Measurements from ENCODE around the gene HEXD. TPM values are rescaled to one million over a fixed set of nuclear protein-coding genes. Genes with fewer than 3 reads are reported as not detected.
"Not testable (repeated sequence)": the region's sequence is repeated elsewhere in the genome, so short reads cannot be mapped to it uniquely, and the experiment has no call there.

Gene HEXD
- polyA plus RNA-seq, 6 donors from 2014 or later = 10.8 to 30.5 (median 18.2) TPM

GRCh38 chr17:82407255-82407654, 10.9 kb upstream of the HEXD start:
- peak overlapping the region in 1 of 8 donors; percentile 41 for H3K4me3 Mint-ChIP-seq
- H3K4me1 Mint-ChIP-seq = peaks cover 4 to 16% (median 14%) of the 10 kb centered on the region in 3 donors
- H3K27ac Mint-ChIP-seq = no peak overlapping the region
- ATAC-seq (ENCODE audit: low read depth in 2 of 2) (no peak), DNase-seq (no peak)
- no peaks in the 10 kb centered on the region for H3K27me3 Mint-ChIP-seq
- H3K36me3 Mint-ChIP-seq = peaks cover 0 to 7% of the 10 kb centered on the region in 2 donors
- H3K9me3 Mint-ChIP-seq = no peaks in the 10 kb centered on the region

- no peak overlapping the region for H3K4me3 Mint-ChIP-seq
- H3K9me3 Mint-ChIP-seq = no peaks in the 10 kb centered on the region
- no peaks in the 10 kb centered on the region for H3K27me3 Mint-ChIP-seq
- peak overlapping the region in 2 of 6 donors; percentile 52 to 56 for H3K27ac Mint-ChIP-seq
- no peak for DNase-seq
- peaks cover 0 to 7% of the 10 kb centered on the region in 2 donors for H3K36me3 Mint-ChIP-seq
- peaks cover 8 to 22% (median 14%) of the 10 kb centered on the region in 3 donors for H3K4me1 Mint-ChIP-seq
- ATAC-seq (ENCODE audit: low read depth in 2 of 2) = no peak
Measured at GRCh38 chr17:82408288-82408937, 9.7 kb upstream of the HEXD start.

- H3K4me3 Mint-ChIP-seq = peak overlapping the region in 1 of 8 donors; percentile 29
- no peak for ATAC-seq (ENCODE audit: low read depth in 2 of 2)
- H3K9me3 Mint-ChIP-seq = no peaks in the 10 kb centered on the region
Measured at GRCh38 chr17:82408938-82409318, 9.2 kb upstream of the HEXD start.

GRCh38 chr17:82410014-82410716, 8.0 kb upstream of the HEXD start:
- no peaks in the 10 kb centered on the region for H3K9me3 Mint-ChIP-seq
- no peak overlapping the region for H3K4me3 Mint-ChIP-seq
- H3K36me3 Mint-ChIP-seq = peaks cover 0 to 5% of the 10 kb centered on the region in 2 donors
- H3K27me3 Mint-ChIP-seq = no peaks in the 10 kb centered on the region
- ATAC-seq (ENCODE audit: low read depth in 2 of 2) = no peak
- no peak for DNase-seq
- H3K4me1 Mint-ChIP-seq = peaks cover 15 to 34% (median 24%) of the 10 kb centered on the region in 3 donors
- no peak overlapping the region for H3K27ac Mint-ChIP-seq

More at GRCh38 chr17:82408938-82409318, 9.2 kb upstream of the HEXD start:
- H3K4me1 Mint-ChIP-seq = peaks cover 8 to 22% (median 14%) of the 10 kb centered on the region in 3 donors
- H3K27ac Mint-ChIP-seq = no peak overlapping the region
- H3K27me3 Mint-ChIP-seq = no peaks in the 10 kb centered on the region
- DNase-seq = no peak
- H3K36me3 Mint-ChIP-seq = peaks cover 0 to 2% of the 10 kb centered on the region in 2 donors

- H3K9me3 Mint-ChIP-seq = no peaks in the 10 kb centered on the region
- H3K4me3 Mint-ChIP-seq = no peak overlapping the region
- DNase-seq (no peak), ATAC-seq (ENCODE audit: low read depth in 2 of 2) (no peak)
- no peaks in the 10 kb centered on the region for H3K27me3 Mint-ChIP-seq
- H3K27ac Mint-ChIP-seq = no peak overlapping the region
- peaks cover 17 to 40% (median 28%) of the 10 kb centered on the region in 3 donors for H3K4me1 Mint-ChIP-seq
- peaks cover 0 to 5% of the 10 kb centered on the region in 2 donors for H3K36me3 Mint-ChIP-seq
Measured at GRCh38 chr17:82411396-82412053, 6.6 kb upstream of the HEXD start.

- H3K4me1 Mint-ChIP-seq = peaks cover 17 to 40% (median 28%) of the 10 kb centered on the region in 3 donors
- not testable (repeated sequence) for H3K9me3 Mint-ChIP-seq; ATAC-seq (ENCODE audit: low read depth in 2 of 2); H3K4me3 Mint-ChIP-seq; H3K27ac Mint-ChIP-seq; H3K27me3 Mint-ChIP-seq; H3K36me3 Mint-ChIP-seq; DNase-seq
Measured at GRCh38 chr17:82412081-82412480, 6.1 kb upstream of the HEXD start.

GRCh38 chr17:82412535-82413520, 5.3 kb upstream of the HEXD start:
- peaks cover 17 to 34% (median 20%) of the 10 kb centered on the region in 3 donors for H3K4me1 Mint-ChIP-seq
- peak overlapping the region in 2 of 6 donors; percentile 64 to 88 for H3K27ac Mint-ChIP-seq
- H3K9me3 Mint-ChIP-seq = no peaks in the 10 kb centered on the region
- ATAC-seq (ENCODE audit: low read depth in 2 of 2) (no peak), DNase-seq (no peak)
- peaks cover 0 to 5% of the 10 kb centered on the region in 2 donors for H3K36me3 Mint-ChIP-seq
- H3K27me3 Mint-ChIP-seq = no peaks in the 10 kb centered on the region
- H3K4me3 Mint-ChIP-seq = peak overlapping the region in 2 of 8 donors; percentile 33 to 70

GRCh38 chr17:82414548-82415281, 3.4 kb upstream of the HEXD start:
- Mint-ChIP-seq H3K27me3 (no peaks in the 10 kb centered on the region), H3K4me3 (peak overlapping the region in 4 of 8 donors; percentile 2 to 19 (median 14)), H3K27ac (peak overlapping the region in 1 of 6 donors; percentile 60), H3K36me3 (peaks cover 0 to 5% of the 10 kb centered on the region in 2 donors), H3K9me3 (no peaks in the 10 kb centered on the region), H3K4me1 (peaks cover 17 to 27% (median 23%) of the 10 kb centered on the region in 3 donors)
- ATAC-seq (ENCODE audit: low read depth in 2 of 2) (peak; percentile 15 to 20), DNase-seq (peak; percentile 60)

- Mint-ChIP-seq H3K27me3 (no peaks in the 10 kb centered on the region), H3K36me3 (peaks cover 0 to 5% of the 10 kb centered on the region in 2 donors), H3K27ac (peak overlapping the region in 3 of 6 donors; percentile 41 to 92 (median 60)), H3K4me1 (peaks cover 22 to 32% (median 29%) of the 10 kb centered on the region in 3 donors), H3K9me3 (no peaks in the 10 kb centered on the region), H3K4me3 (peak overlapping the region in 2 of 8 donors; percentile 12 to 19)
- DNase-seq (no peak), ATAC-seq (ENCODE audit: low read depth in 2 of 2) (no peak)
Measured at GRCh38 chr17:82415336-82415735, 2.8 kb upstream of the HEXD start.

- Mint-ChIP-seq H3K27me3 (no peaks in the 10 kb centered on the region), H3K27ac (peak overlapping the region in 4 of 6 donors; percentile 41 to 92 (median 58)), H3K4me3 (peak overlapping the region in 1 of 8 donors; percentile 12)
Measured at GRCh38 chr17:82415786-82416185, 2.4 kb upstream of the HEXD start.

GRCh38 chr17:82416264-82416663, 1.9 kb upstream of the HEXD start:
- no peaks in the 10 kb centered on the region for H3K27me3 Mint-ChIP-seq
- H3K4me1 Mint-ChIP-seq = peaks cover 28 to 38% (median 29%) of the 10 kb centered on the region in 3 donors
- peak overlapping the region in 2 of 8 donors; percentile 12 to 56 for H3K4me3 Mint-ChIP-seq
- H3K9me3 Mint-ChIP-seq = no peaks in the 10 kb centered on the region
- DNase-seq (no peak), ATAC-seq (ENCODE audit: low read depth in 2 of 2) (no peak)
- no peak overlapping the region for H3K27ac Mint-ChIP-seq
- H3K36me3 Mint-ChIP-seq = peaks cover 5% of the 10 kb centered on the region in 2 donors

More at GRCh38 chr17:82415786-82416185, 2.4 kb upstream of the HEXD start:
- Mint-ChIP-seq H3K36me3 (peaks cover 0 to 5% of the 10 kb centered on the region in 2 donors), H3K9me3 (no peaks in the 10 kb centered on the region), H3K4me1 (peaks cover 24 to 33% (median 29%) of the 10 kb centered on the region in 3 donors)
- ATAC-seq (ENCODE audit: low read depth in 2 of 2) (no peak), DNase-seq (no peak)

GRCh38 chr17:82416771-82417170, 1.4 kb upstream of the HEXD start:
- peak overlapping the region in 1 of 8 donors; percentile 69 for H3K4me3 Mint-ChIP-seq
- no peaks in the 10 kb centered on the region for H3K9me3 Mint-ChIP-seq
- no peaks in the 10 kb centered on the region for H3K27me3 Mint-ChIP-seq
- no peak for DNase-seq
- H3K4me1 Mint-ChIP-seq = peaks cover 28 to 43% (median 29%) of the 10 kb centered on the region in 3 donors
- no peak overlapping the region for H3K27ac Mint-ChIP-seq
- no peak for ATAC-seq (ENCODE audit: low read depth in 2 of 2)
- peaks cover 5 to 10% of the 10 kb centered on the region in 2 donors for H3K36me3 Mint-ChIP-seq

Measured in naive B cell (primary cell).